IMR-90 (cell line): ENCODE measurements around the gene CLEC16A. TPM values are rescaled to one million over a fixed set of nuclear protein-coding genes. Genes with fewer than 3 reads are reported as not detected.
A peak's percentile ranks its signal among the peaks of the same experiment; 100 is the strongest.

Source experiments
- ATAC-seq: fragments of 200-7000 bp; cut with Tn5 transposase; 2 replicates; pipeline ENCODE4 v1.9.1; 2020; ENCODE audit warnings: low read depth, mild to moderate bottlenecking, moderate library complexity
- BruUV-seq: library from RNA; stranded (reverse); fragments of 400-500 nt; replicated peaks from 2 replicates; lab custom pipeline; 2021; lab: Mats Ljungman, UMichigan
- CTCF ChIA-PET: fragments of 300-600 bp; formaldehyde crosslinking; extraction: SDS; loops from one replicate; lab custom pipeline; 2021; ENCODE audit warnings: antibody characterized with exemption; lab: Yijun Ruan, JAX
- POLR2A ChIA-PET: fragments of 300-600 bp; sonication (Branson Sonifier 250); formaldehyde crosslinking; loops from one replicate; lab custom pipeline; 2022; ENCODE audit warnings: antibody characterized with exemption; ENCODE audit not compliant: unreplicated experiment; lab: Charles Lee
- DNase-seq: peaks from one replicate; pipeline ENCODE4 v3.0.0; 2013
- H2AFZ ChIP-seq: replicated peaks from 2 replicates; pipeline ENCODE3; 2013; ENCODE audit warnings: low read length, mild to moderate bottlenecking; ENCODE audit not compliant: poor library complexity
- H2AK5ac ChIP-seq: 2 replicates; pipeline ENCODE4 v1.6.1; 2013; ENCODE audit warnings: low read depth, low read length, inconsistent platforms
- H2AK9ac ChIP-seq: replicated peaks from 2 replicates; pipeline ENCODE3; 2013; ENCODE audit warnings: mild to moderate bottlenecking, low read depth, low read length, moderate library complexity; ENCODE audit not compliant: poor library complexity
- H2BK120ac ChIP-seq: 2 replicates; pipeline ENCODE4 v1.6.1; 2013; ENCODE audit warnings: low read depth, low read length, inconsistent platforms
- H2BK15ac ChIP-seq: 3 replicates; pipeline ENCODE4 v1.6.1; 2013; ENCODE audit warnings: low read depth, low read length, inconsistent platforms
- H2BK20ac ChIP-seq: 2 replicates; pipeline ENCODE4 v1.6.1; 2013; ENCODE audit warnings: low read depth, mild to moderate bottlenecking, inconsistent platforms, low read length, moderate library complexity
- H2BK5ac ChIP-seq: 2 replicates; pipeline ENCODE4 v1.6.1; 2013; ENCODE audit warnings: mild to moderate bottlenecking, low read depth, low read length, inconsistent platforms; ENCODE audit not compliant: poor library complexity, severe bottlenecking
- H3K14ac ChIP-seq: replicated peaks from 2 replicates; pipeline ENCODE4 v1.6.1; 2013; ENCODE audit warnings: low read depth, low read length, inconsistent platforms
- H3K18ac ChIP-seq: 2 replicates; pipeline ENCODE4 v1.6.1; 2013; ENCODE audit warnings: low read depth, low read length, control low read depth
- H3K23ac ChIP-seq: 2 replicates; pipeline ENCODE4 v1.6.1; 2013; ENCODE audit warnings: low read depth, low read length, inconsistent platforms
- H3K27ac ChIP-seq: 2 replicates; pipeline ENCODE4 v1.5.1; 2013; ENCODE audit warnings: mild to moderate bottlenecking, control low read depth, low read length; ENCODE audit not compliant: insufficient read depth
- H3K27me3 ChIP-seq: 2 replicates; pipeline ENCODE4 v1.6.1; 2013; ENCODE audit warnings: low read length; ENCODE audit not compliant: control insufficient read depth, insufficient read depth
- H3K36me3 ChIP-seq: 2 replicates; pipeline ENCODE4 v1.6.1; 2013; ENCODE audit warnings: low read length, mixed read lengths; ENCODE audit not compliant: control insufficient read depth, insufficient read depth
- H3K4ac ChIP-seq: 2 replicates; pipeline ENCODE4 v1.6.1; 2013; ENCODE audit warnings: low read depth, low read length, inconsistent platforms
- H3K4me1 ChIP-seq: 2 replicates; pipeline ENCODE4 v1.6.1; 2013; ENCODE audit warnings: low read length, mixed read lengths; ENCODE audit not compliant: control insufficient read depth, insufficient read depth
- H3K4me2 ChIP-seq: 2 replicates; pipeline ENCODE4 v1.6.1; 2013; ENCODE audit warnings: low read depth, mild to moderate bottlenecking, control low read depth, low read length, moderate library complexity
- H3K4me3 ChIP-seq: 2 replicates; pipeline ENCODE4 v1.5.1; 2013; ENCODE audit warnings: low read depth, mild to moderate bottlenecking, control low read depth, low read length, moderate library complexity; ENCODE audit not compliant: insufficient read depth
- H3K56ac ChIP-seq: 2 replicates; pipeline ENCODE4 v1.6.1; 2013; ENCODE audit warnings: low read length, inconsistent platforms; ENCODE audit not compliant: insufficient read depth; ENCODE audit errors: extremely low read depth
- H3K79me1 ChIP-seq, 2 experiments: 2 replicates each; pipeline ENCODE4 v1.6.1; 2013; ENCODE audit warnings: low read length in 2 of 2, inconsistent platforms in 1 of 2, low read depth in 1 of 2
- H3K9ac ChIP-seq: 2 replicates; pipeline ENCODE4 v1.6.1; 2013; ENCODE audit warnings: low read depth, low read length, control low read depth
- H3K9me1 ChIP-seq: 2 replicates; pipeline ENCODE4 v1.6.1; 2013; ENCODE audit warnings: low read length, inconsistent platforms; ENCODE audit not compliant: insufficient read depth
- H3K9me3 ChIP-seq: 2 replicates; pipeline ENCODE4 v1.6.1; 2013; ENCODE audit warnings: low read length; ENCODE audit not compliant: control insufficient read depth, insufficient read depth
- H4K20me1 ChIP-seq: 2 replicates; pipeline ENCODE4 v1.6.1; 2013; ENCODE audit warnings: low read length, inconsistent platforms; ENCODE audit not compliant: insufficient read depth
- H4K5ac ChIP-seq: 2 replicates; pipeline ENCODE4 v1.6.1; 2013; ENCODE audit warnings: mild to moderate bottlenecking, low read depth, low read length, control low read depth
- H4K8ac ChIP-seq, 2 experiments: 2 replicates each; pipeline ENCODE4 v1.6.1; 2013; ENCODE audit warnings: low read depth in 2 of 2, low read length in 2 of 2, control low read depth in 1 of 2, inconsistent platforms in 1 of 2
- H4K91ac ChIP-seq: 2 replicates; pipeline ENCODE4 v1.6.1; 2013; ENCODE audit warnings: low read depth, low read length, inconsistent platforms; ENCODE audit not compliant: insufficient read depth
- BHLHE40 ChIP-seq: fragments of 150-350 bp; IDR thresholded peaks from 2 replicates; pipeline ENCODE4 v1.6.1; 2016; ENCODE audit warnings: mild to moderate bottlenecking, low read depth, low read length
- CEBPB ChIP-seq: IDR thresholded peaks from 2 replicates; pipeline ENCODE4 v1.6.1; 2012; ENCODE audit warnings: low read depth, low read length, improper control_type of control experiment
- CHD1 ChIP-seq: IDR thresholded peaks from 2 replicates; pipeline ENCODE4 v1.6.1; 2012; ENCODE audit warnings: low read depth, low read length, improper control_type of control experiment
- ELK1 ChIP-seq: fragments of 150-350 bp; IDR thresholded peaks from 2 replicates; pipeline ENCODE4 v1.6.1; 2016; ENCODE audit warnings: low read depth, mild to moderate bottlenecking, low read length, moderate library complexity, borderline replicate concordance
- FOS ChIP-seq: fragments of 150-350 bp; IDR thresholded peaks from 2 replicates; pipeline ENCODE4 v1.6.1; 2016; ENCODE audit warnings: low read depth, low read length
- MAFK ChIP-seq: IDR thresholded peaks from 2 replicates; pipeline ENCODE4 v1.6.1; 2012; ENCODE audit warnings: low read depth, low read length, improper control_type of control experiment
- MAZ ChIP-seq: IDR thresholded peaks from 2 replicates; pipeline ENCODE4 v1.6.1; 2012; ENCODE audit warnings: low read depth, mild to moderate bottlenecking, low read length, improper control_type of control experiment, moderate library complexity, borderline replicate concordance
- MXI1 ChIP-seq: IDR thresholded peaks from 2 replicates; pipeline ENCODE4 v1.6.1; 2012; ENCODE audit warnings: low read depth, mild to moderate bottlenecking, low read length, moderate library complexity, borderline replicate concordance
- NFE2L2 ChIP-seq: fragments of 150-350 bp; IDR thresholded peaks from 2 replicates; pipeline ENCODE4 v1.6.1; 2016; ENCODE audit warnings: low read depth, mild to moderate bottlenecking, low read length
- POLR2A ChIP-seq: IDR thresholded peaks from 2 replicates; pipeline ENCODE4 v1.6.1; 2012; ENCODE audit warnings: mild to moderate bottlenecking, low read depth, low read length
- RAD21 ChIP-seq: IDR thresholded peaks from 2 replicates; pipeline ENCODE4 v1.6.1; 2012; ENCODE audit warnings: low read length, improper control_type of control experiment
- RCOR1 ChIP-seq: IDR thresholded peaks from 2 replicates; pipeline ENCODE4 v1.6.1; 2012; ENCODE audit warnings: mild to moderate bottlenecking, low read length, improper control_type of control experiment; ENCODE audit not compliant: insufficient replicate concordance
- RFX5 ChIP-seq: IDR thresholded peaks from 2 replicates; pipeline ENCODE4 v1.8.0; 2012; ENCODE audit warnings: low read depth, mild to moderate bottlenecking, low read length, moderate library complexity
- SMC3 ChIP-seq: fragments of 150-350 bp; IDR thresholded peaks from 2 replicates; pipeline ENCODE4 v1.6.1; 2016; ENCODE audit warnings: low read depth, mild to moderate bottlenecking, antibody characterized with exemption, low read length, moderate library complexity
- USF2 ChIP-seq: fragments of 150-350 bp; IDR thresholded peaks from 2 replicates; pipeline ENCODE4 v1.6.1; 2017; ENCODE audit warnings: mild to moderate bottlenecking, antibody characterized with exemption, low read length, low read depth
- WGBS, 2 experiments: methylation state at CpG; one replicate each; pipeline versions ENCODE4 v1.1.5 to v1.1.7; 2013; ENCODE audit warnings: missing lambda C conversion rate in 2 of 2; ENCODE audit not compliant: insufficient read length in 1 of 2; ENCODE audit errors: extremely low coverage in 2 of 2; 5-methylcytosine and 5-hydroxymethylcytosine counted together
- dilution Hi-C: fragments of 300-500 bp; cut with HindIII; formaldehyde crosslinking; loops from one replicate; pipeline ENCODE4 v1.14.3; 2018; ENCODE audit warnings: low sequenced_read_pairs; ENCODE audit not compliant: unreplicated experiment
- in situ Hi-C: fragments of 300-500 bp; cut with MboI; formaldehyde crosslinking; loops from 3 replicates; pipeline ENCODE4 v1.14.3; 2019; ENCODE audit warnings: low sequenced_read_pairs, inconsistent platforms, mixed read lengths
- intact Hi-C: fragments of 100-400 bp; cut with micrococcal nuclease; formaldehyde crosslinking; loops from 2 replicates; pipeline ENCODE4 v1.10.0; 2022
- polyA plus RNA-seq, 3 experiments: library from polyadenylated mRNA; depleted of rRNA; stranded (reverse); fragments of >200 nt; gene quantifications; 2 replicates each; pipeline ENCODE4 v1.2.3, GENCODE V29; 2012; ENCODE audit warnings: low replicate concordance in 1 of 3
- total RNA-seq: library from RNA; depleted of rRNA; stranded (reverse); fragments of >200 nt; gene quantifications from 2 replicates; pipeline ENCODE4 v1.2.3, GENCODE V29; 2012

Gene CLEC16A
- total and polyA plus RNA-seq, 2 of the 4 experiments (the other 2 are of a cell fraction), result 15.9 to 16.5 TPM

- H3K27me3 ChIP-seq, result no peaks in the 10 kb centered on the region
- no peaks in the 10 kb centered on the region for H3K36me3 ChIP-seq
- peak overlapping the region; percentile 37; the same call in 1 of the 2 replicates for H3K23ac ChIP-seq
- H2AFZ ChIP-seq, result peak overlapping the region; percentile 9
- peak overlapping the region; percentile 58; the same call in 1 of the 2 replicates for H2BK20ac ChIP-seq
- peaks cover 0 to 7% of the 10 kb centered on the region in 2 experiments; a peak in 1 of 4 replicates for H3K79me1 ChIP-seq
- no peaks in the 10 kb centered on the region for H3K9me3 ChIP-seq
- no peak overlapping the region for H3K27ac ChIP-seq
- 0 out of 2 replicates have a peak overlapping the region, but pooled peaks have one; percentile 35 for H3K14ac ChIP-seq
- H3K4ac ChIP-seq, result peak overlapping the region; percentile 26; the same call in 1 of the 2 replicates
- DNase-seq (peak; percentile 96), ATAC-seq (peak; percentile 86)
- no peak overlapping the region for H2BK5ac ChIP-seq
- no peak overlapping the region for H2BK15ac ChIP-seq
- no peak overlapping the region for H3K4me2 ChIP-seq
- intact Hi-C loops (no loop called here), dilution Hi-C loops (no loop called here), in situ Hi-C loops (no loop called here)
- H4K8ac ChIP-seq, result peak overlapping the region in 1 of 2 experiments; percentile 18; a peak in 1 of 4 replicates
- ChIA-PET POLR2A (interaction anchor here (0.7 kb wide), 1 partner anchor 26 kb away, joined by 3 read pairs; no protein-coding TSS in a partner anchor), CTCF (no interaction called here)
- H3K18ac ChIP-seq, result no peak overlapping the region
- no peak overlapping the region; the same call in 1 of the 2 replicates for H2AK5ac ChIP-seq
- H3K4me1 ChIP-seq, result peaks cover 9% of the 10 kb centered on the region
- H2AK9ac ChIP-seq, result peak overlapping the region; percentile 23
- H3K56ac ChIP-seq, result no peak overlapping the region
- H3K9me1 ChIP-seq, result peaks cover 10% of the 10 kb centered on the region
- no peaks in the 10 kb centered on the region; the same call in 1 of the 2 replicates for H4K20me1 ChIP-seq
- no peak overlapping the region for H3K9ac ChIP-seq
- WGBS, 2 experiments, result 85% methylated on average over 2 of the region's 13 CpGs; no CpG with 5 or more reads in 1 of the 2 experiments
- H4K5ac ChIP-seq, result peak overlapping the region; percentile 37; the same call in 1 of the 2 replicates
- H4K91ac ChIP-seq, result no peak overlapping the region
- no peak overlapping the region for H3K4me3 ChIP-seq
- BruUV-seq, result no TSS peak
- no peak overlapping the region for H2BK120ac ChIP-seq
- TF ChIP-seq POLR2A, result no peak
- no peak for TF ChIP-seq CEBPB
- TF ChIP-seq ELK1, result no peak
- TF ChIP-seq MAZ, result 0 out of 2 replicates have a peak, but pooled peaks have one; percentile 11
- TF ChIP-seq SMC3, result no peak
- TF ChIP-seq RFX5, result no peak
- no peak for TF ChIP-seq MAFK
- TF ChIP-seq RCOR1, result peak; percentile 17
- no peak for TF ChIP-seq USF2
- TF ChIP-seq BHLHE40, result 0 out of 2 replicates have a peak, but pooled peaks have one; percentile 22
- TF ChIP-seq NFE2L2, result no peak
- no peak for TF ChIP-seq CHD1
- TF ChIP-seq RAD21, result no peak; the same call in 1 of the 2 replicates
- no peak for TF ChIP-seq MXI1
- TF ChIP-seq FOS, result peak; percentile 56; the same call in 1 of the 2 replicates
These were observed 211.0 kb downstream of the CLEC16A start for GRCh38 chr16:11155284-11155806.
